Hepatic stellate cell (primary cell): Measurements from ENCODE around the gene CRKL.
A peak's percentile ranks its signal among the peaks of the same experiment; 100 is the strongest.

Experiments
- DNase-seq: peaks from one replicate; pipeline ENCODE4 v3.0.0; 2011; ENCODE audit warnings: low spot score

CRKL gene

GRCh38 chr22:20981787-20982562, 64.8 kb downstream of the CRKL start, which contains the start of gene LZTR1:
LZTR1 (plus strand) TSS chr22:20982297; CDS start chr22:20982372, 75 bp downstream.
- DNase-seq, result peak; percentile 91

DNA sequence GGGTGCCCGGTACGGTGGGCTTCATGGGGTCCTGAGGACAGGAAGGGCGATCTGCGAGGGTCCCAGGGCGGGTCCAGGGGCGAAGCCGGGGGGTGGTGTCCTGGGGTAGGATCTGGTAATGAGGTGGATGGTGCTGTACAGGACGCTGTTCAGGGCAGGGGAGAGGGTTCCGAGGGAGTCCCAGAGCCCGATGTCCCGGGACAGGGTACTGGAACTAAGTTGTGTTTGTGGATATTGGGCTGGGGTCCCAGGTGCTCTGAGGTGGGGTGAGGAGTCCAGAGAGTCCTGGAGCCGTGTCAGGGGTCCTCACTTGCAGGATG, 65.3 kb downstream of the CRKL start:
- no peak for DNase-seq

DNA sequence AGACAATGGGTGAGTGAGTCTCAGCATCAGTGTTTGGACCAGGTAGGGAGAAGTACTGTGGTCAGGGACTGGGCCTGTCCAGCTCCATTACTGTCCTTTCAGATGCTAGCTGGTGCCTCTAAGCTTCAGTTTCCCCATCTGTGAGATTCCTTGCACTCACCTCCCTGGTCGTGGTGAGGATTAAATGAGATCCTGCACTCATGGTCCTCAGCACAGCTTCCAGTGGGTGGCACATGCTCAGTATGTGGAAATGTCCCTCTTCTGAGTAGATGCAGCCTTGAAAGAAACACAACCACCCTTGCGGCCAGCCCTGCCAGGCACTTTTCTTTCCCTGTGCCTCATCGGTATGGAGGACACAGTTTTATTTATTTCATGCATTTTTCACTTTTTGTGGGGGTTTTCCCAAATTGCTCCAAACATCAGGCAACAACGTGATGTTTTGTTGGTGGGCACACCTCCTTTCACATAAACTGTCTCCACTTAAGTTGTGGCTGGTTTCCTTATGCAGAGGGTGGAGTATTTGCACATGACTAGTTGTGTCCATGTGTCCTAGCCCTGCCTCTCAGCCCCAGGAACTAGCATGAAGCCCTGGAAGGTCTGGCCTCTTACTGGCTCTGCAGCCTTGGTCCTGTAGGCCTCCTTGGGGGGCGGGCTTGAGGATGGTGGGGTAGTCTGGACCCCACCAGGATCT, 66.0 kb downstream of the CRKL start:
- DNase-seq, result no peak

DNA sequence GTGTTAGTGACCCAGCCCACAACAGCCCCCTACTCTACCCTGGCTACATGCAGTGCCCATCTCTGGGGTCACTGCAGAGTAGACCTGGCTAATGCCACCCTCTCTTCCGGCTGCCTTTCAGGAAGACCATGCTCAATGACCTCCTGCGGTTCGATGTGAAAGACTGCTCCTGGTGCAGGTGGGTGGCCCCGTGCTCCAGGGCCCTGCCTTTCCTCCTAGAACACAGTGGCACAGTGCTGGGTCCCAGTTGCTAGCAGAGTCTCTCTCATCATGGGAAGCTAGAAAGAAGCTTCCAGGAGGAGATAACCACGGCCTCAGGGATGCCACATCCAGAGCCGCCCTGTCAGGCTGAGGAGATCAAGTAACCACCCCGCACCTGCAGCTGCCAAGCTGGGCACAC, 68.5 kb downstream of the CRKL start:
- DNase-seq, result no peak

- DNase-seq, result no peak
Observed at GRCh38 chr22:20986365-20986764, 69.2 kb downstream of the CRKL start.

- DNase-seq, result no peak
Observed at GRCh38 chr22:20987375-20987774, 70.2 kb downstream of the CRKL start.

GRCh38 chr22:20988573-20989322, 71.5 kb downstream of the CRKL start:
- DNase-seq, result no peak

DNA sequence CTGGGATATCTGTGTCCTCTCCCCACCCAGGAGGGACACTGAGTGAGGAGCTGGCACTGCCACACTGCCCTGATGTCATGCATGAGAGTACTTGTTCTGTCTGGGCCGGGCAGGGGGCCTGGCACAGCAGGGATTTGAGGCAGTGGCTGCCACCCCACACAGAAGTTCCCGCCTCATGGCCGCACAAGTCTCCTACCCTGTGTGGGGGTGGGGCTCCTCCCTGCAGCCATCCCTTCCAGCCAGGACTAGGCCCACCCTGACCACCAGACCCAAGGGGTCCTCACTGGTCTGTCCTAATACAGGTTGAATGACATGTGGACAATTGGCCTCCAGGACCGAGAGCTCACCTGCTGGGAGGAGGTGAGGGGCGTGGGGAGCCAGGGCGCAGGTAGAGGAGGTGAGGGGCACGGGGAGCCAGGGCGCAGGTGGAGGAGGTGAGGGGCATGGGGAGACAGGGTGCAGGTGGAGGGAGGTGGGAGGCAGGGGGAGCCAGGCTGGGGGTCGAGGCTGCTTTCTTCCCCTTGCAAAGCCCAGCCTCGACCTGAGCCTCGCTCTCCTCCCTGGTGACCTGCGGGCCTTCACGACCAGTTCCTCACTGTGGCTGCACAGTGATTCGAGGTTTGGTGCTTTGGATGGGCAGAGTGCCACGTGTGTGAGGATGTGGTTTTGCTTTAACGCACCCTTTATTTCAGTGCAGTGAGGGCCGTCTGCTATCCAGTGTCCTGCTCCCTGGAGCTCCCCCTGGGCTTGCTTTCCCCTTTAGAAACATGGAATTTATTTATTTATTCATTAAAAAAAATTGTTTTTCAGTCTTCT, 72.3 kb downstream of the CRKL start:
- DNase-seq, result no peak

DNA sequence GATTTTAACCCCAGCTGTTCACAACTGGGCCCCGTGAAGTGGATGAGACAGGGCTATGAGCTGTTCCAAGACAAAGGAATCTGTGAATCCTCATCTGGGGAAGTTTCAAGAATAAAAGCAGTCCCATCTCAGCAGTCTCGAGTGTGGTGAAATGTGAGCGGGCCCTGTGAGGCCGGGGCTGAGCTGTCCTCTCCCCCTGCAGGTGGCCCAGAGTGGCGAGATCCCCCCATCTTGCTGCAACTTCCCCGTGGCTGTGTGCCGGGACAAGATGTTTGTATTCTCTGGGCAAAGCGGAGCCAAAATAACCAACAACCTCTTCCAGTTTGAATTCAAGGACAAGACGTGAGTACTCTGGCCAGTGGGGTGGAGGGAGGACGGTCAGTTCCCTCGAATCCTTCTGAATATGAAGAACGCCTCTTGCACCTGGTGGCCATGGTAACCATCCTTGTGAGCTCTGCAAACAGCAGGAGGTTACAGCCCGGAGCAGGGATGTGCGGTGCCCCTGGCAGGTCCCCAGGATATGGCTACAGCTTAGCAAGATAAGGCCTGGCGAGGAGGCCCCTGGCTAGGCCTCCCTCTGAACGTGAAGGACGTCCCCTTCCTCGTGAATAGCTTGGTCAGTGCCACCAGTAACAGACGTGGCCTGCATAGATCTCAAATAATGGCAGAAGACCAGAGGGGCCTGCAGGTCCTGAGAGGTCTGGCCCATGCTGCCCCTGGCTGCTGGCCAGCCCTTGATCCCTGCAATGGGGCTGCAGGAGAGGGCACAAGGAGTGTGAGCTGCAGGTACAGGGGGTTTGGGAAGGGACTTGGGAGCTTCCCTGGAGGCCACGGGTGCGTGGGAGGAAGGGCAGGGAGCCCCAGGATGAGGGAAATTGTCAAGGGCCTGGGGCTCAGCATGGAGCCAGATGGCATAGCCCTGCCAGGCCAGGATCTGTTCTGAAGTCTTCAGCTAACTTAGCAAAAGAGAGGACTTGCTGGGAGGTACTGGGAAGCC, 73.3 kb downstream of the CRKL start:
- DNase-seq, result no peak

DNA sequence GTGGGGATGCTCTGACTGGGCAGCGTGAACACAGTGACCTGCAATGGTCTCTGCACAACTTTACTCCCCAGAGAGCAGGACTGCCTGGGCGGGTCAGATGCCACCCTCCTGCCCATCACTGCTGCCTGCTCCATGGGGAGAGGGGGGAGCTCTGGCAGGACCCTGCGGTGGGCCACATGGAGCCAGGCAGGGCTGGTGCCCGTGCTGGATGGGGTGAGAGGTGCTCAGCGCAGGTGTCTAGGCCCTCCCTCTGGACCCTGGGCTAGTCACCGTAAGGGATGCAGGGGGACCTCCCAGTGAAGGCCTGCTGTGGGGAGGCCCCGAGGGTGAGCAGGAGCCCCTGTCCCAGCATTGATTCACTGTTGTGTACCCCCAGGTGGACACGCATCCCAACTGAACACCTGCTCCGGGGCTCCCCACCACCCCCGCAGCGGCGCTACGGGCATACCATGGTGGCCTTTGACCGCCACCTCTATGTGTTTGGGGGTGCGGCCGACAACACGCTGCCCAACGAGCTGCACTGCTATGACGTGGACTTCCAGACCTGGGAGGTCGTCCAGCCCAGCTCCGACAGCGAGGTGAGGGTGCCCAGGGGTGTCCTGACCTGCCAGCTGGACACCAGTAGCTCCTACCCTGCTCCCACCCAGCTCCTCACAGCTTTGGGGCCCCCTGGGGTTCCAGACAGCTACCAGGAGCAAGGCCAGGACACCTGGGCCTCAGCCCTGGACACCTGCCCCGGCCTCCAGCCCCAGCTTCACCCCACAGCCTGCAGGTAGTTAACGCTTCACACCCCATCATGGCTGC, 74.2 kb downstream of the CRKL start:
- no peak for DNase-seq

DNA sequence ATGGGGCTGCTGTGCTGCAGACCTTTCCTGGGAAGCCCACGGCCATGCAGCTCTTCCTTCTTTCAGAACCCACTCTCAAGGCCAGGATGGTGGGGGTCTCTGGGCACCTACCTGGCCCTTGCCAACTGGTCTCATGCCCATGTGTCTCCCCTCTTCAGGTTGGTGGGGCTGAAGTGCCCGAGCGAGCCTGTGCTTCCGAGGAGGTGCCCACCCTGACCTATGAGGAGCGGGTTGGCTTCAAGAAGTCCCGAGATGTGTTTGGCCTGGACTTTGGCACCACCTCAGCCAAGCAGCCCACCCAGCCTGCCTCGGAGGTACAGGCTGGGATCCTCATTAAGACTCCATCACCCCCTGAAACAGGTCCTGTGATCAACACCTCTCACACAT, 74.8 kb downstream of the CRKL start:
- DNase-seq, result no peak

GRCh38 chr22:20992456-20993303, 75.5 kb downstream of the CRKL start:
- DNase-seq, result no peak

- DNase-seq, result no peak
Observed at GRCh38 chr22:20993304-20994127, 76.3 kb downstream of the CRKL start.

GRCh38 chr22:20994128-20994901, 77.1 kb downstream of the CRKL start:
- no peak for DNase-seq

DNA sequence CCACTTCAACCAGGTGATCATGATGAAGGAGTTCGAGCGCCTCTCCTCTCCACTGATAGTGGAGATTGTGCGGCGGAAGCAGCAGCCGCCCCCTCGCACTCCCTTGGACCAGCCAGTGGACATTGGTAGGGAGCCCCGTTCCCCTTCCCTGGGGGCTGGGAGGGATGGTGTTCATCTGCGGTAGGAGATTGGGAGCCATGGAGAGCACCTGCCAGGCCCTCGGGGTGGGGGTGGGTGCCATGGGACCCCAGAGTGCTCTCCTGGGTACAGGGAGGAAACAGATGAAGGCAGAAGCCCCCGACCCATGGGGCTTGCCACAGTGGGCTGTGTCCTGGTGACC, 77.7 kb downstream of the CRKL start:
- no peak for DNase-seq

- no peak for DNase-seq
Observed at GRCh38 chr22:20995329-20996030, 78.3 kb downstream of the CRKL start.

GRCh38 chr22:20996031-20996410, 78.8 kb downstream of the CRKL start:
- no peak for DNase-seq
